GM19193 (cell line): ENCODE data around the gene ANKRD7.

Experiments used
- POLR2A ChIP-seq: IDR thresholded peaks from 4 replicates; pipeline ENCODE4 v1.6.1; 2011; ENCODE audit not compliant: insufficient read depth, insufficient read length; ENCODE audit errors: extremely low read depth

Gene ANKRD7

GRCh38 chr7:118224521-118224920 lies at the start of gene ANKRD7:
ANKRD7 (plus strand) TSS chr7:118224704; CDS start chr7:118224831, 127 bp downstream.
- no peak for TF ChIP-seq POLR2A

GRCh38 chr7:118175740-118176139 lies 48.8 kb upstream of the ANKRD7 start:
- no peak for TF ChIP-seq POLR2A

- no peak for TF ChIP-seq POLR2A
These were observed 45.3 kb upstream of the ANKRD7 start for GRCh38 chr7:118179191-118179590.

GRCh38 chr7:118182593-118183427 lies 41.7 kb upstream of the ANKRD7 start:
- TF ChIP-seq POLR2A = no peak

GRCh38 chr7:118183428-118183785 lies 41.1 kb upstream of the ANKRD7 start:
- TF ChIP-seq POLR2A = no peak

- peak; percentile 92 for TF ChIP-seq POLR2A
These were observed 40.5 kb upstream of the ANKRD7 start, which contains the start of gene LSM8 for GRCh38 chr7:118183786-118184564. LSM8 (plus strand) TSS chr7:118184164; CDS start chr7:118184224, 60 bp downstream.

- TF ChIP-seq POLR2A = no peak
These were observed 40.0 kb upstream of the ANKRD7 start for GRCh38 chr7:118184565-118184940.

- no peak for TF ChIP-seq POLR2A
These were observed 39.2 kb upstream of the ANKRD7 start for GRCh38 chr7:118185163-118185860.

- no peak for TF ChIP-seq POLR2A
These were observed 38.0 kb upstream of the ANKRD7 start for GRCh38 chr7:118186501-118186900.

- no peak for TF ChIP-seq POLR2A
These were observed 29.9 kb upstream of the ANKRD7 start for GRCh38 chr7:118194571-118194970.

- no peak for TF ChIP-seq POLR2A
These were observed 28.5 kb upstream of the ANKRD7 start for GRCh38 chr7:118195837-118196474.

- TF ChIP-seq POLR2A = no peak
These were observed 22.4 kb upstream of the ANKRD7 start for GRCh38 chr7:118202061-118202460.

GRCh38 chr7:118214051-118214832 lies 10.3 kb upstream of the ANKRD7 start:
- TF ChIP-seq POLR2A = peak; percentile 65

GRCh38 chr7:118214833-118215182 lies 9.7 kb upstream of the ANKRD7 start:
- no peak for TF ChIP-seq POLR2A
